G401.6 (cell line): ENCODE measurements around the gene ZNF57.
"Not testable (repeated sequence)": the region's sequence is repeated elsewhere in the genome, so short reads cannot be mapped to it uniquely, and the experiment has no call there.

Source experiments
- FAIRE-seq: peaks from 2 replicates; lab custom pipeline; 2012; peaks lifted over from hg19 to GRCh38; lab: Jason Lieb, UNC

Gene ZNF57

DNA sequence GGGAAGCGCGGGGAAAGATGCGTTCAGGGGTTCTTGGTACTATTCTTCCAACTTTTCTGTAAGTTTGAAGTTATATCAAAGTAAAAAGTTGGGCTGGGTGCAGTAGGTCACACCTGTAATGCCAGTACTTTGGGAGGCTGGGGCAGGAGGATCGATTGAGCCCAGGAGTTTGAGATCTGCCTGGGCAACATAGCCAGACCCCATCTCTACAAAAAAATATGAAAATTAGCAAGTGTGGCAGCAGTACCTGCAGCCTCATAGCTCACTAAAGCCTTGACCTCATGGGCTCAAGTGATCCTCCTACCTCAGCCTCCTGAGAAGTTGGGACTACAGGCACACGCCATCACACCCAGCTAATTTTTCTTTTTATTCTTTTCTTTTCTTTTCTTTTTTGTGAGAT, 56.4 kb downstream of the ZNF57 start:
- no peak for FAIRE-seq

DNA sequence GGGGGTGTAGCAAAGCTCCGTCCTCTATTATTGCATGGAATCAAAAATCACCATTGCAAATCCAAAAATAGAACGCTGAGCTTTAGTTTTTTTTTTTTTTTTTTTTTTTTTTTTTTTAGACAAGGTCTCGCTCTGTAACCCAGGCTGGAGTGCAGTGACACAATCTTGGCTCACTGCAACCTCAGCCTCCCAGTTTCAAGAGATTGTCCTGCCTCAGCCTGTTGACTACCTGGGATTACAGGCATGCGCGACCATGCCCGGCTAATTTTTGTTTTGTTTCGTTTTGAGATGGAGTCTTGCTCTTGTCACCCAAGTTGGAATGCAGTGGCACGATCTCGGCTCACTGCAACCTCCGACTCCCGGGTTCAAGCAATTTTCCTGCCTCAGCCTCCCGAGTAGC, 59.4 kb downstream of the ZNF57 start:
- no peak for FAIRE-seq

DNA sequence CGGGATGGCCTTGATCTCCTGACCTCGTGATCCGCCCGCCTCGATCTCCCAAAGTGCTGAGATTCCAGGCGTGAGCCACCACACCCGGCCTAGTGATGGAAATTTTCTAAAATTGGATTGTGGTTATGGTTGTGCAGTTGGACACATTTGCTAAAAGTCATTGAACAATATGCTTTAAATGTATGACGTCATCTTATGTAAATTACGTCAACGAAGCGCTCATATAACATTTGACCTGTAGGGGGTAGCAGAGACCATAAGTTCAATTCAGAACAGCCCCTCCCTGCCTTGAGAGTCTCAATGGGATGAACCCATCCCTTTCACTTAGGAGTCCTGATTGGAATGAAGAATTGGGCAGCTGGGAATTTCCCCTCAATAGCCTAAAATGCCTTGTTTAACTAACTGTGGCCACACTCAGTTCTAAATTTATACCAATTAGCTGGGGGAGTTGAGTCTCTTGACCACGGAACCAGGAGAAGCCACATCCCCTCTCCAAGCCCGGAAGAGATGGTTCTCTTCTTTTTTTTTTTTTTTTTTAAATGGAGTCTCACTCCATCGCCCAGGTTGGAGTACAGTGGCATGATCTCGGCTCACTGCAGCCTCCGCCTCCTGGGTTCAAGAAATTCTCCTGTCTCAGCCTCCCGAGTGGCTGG, 61.4 kb downstream of the ZNF57 start:
- FAIRE-seq, result peak; percentile 86

DNA sequence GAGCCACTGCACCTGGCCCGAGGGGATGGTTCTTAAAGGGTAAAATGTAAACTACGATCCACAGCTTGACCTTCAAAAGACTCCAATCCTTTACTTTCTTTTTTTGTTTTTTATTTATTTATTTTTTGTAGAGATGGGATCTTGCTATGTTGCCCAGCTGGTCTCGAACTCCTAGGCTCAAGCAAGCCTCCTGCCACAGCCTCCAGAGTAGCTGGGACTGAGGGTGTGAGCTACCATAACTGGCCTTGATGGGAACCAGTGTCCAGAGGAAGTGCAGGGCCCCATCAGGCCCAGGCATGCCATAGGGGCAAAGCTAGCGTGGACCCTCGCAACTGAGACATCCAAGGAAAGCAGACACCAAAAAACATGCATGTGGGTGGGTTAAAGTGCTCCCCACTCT, 62.4 kb downstream of the ZNF57 start:
- no peak for FAIRE-seq

DNA sequence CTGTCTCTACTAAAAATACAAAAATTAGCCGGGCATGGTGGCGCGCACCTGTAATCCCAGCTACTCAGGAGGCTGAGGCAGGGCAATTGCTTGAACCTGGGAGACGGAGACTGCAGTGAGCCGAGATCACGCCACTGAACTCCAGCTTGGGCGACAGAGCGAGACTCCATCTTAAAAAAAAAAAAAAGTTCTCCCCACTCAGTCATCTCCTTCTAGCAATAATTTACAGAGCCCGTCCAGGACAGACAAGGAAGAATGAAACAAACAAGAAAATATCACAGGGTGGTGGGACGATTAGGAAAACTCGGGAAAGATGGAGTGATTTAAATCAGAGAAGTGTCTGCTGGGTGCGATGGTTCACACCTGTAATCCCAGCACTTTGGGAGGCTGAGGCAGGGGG, 62.9 kb downstream of the ZNF57 start:
- FAIRE-seq, result not testable (repeated sequence)

DNA sequence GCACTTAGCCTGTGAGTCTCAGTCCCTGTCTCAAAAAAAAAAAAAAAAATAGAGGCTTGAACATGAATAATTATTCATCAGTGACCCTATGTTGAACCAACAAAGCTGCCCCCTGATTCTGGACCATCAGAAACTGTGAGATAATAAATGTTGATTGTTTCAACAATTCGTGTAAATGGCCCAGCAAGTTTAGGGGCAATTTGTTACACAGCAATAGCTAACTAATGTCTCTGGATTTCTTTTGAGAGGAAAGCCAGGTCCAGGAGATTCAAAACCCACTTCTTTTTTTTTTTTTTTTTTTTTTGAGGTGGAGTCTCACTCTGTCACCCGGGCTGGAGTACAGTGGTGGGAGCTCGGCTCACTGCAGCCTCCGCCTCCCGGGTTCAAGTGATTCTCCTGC, 64.1 kb downstream of the ZNF57 start:
- FAIRE-seq, result no peak

DNA sequence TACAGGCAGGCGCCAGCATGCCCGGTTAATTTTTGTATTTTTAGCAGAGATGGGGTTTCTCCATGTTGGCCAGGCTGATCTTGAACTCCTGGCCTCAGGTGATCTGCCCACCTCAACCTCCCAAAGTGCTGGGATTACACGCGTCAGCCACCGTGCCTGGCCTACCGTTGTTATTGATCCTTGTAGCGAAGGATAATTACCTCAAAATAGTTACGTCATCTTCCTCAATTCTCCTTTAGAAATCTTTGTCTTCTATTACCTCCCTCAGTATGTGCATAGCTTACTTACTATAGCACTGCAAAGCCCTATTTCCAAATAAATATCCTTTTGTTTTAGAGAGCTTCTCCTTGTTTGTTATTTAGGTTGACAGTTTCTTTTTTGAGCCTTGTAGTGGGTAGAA, 67.2 kb downstream of the ZNF57 start:
- no peak for FAIRE-seq
